ENCODE results near the gene KNOP1. TPM values are rescaled to one million over a fixed set of nuclear protein-coding genes. Genes with fewer than 3 reads are reported as not detected.

The KNOP1 gene
- total RNA-seq, 1 experiment from 2014 or later: 70.1 TPM

DNA sequence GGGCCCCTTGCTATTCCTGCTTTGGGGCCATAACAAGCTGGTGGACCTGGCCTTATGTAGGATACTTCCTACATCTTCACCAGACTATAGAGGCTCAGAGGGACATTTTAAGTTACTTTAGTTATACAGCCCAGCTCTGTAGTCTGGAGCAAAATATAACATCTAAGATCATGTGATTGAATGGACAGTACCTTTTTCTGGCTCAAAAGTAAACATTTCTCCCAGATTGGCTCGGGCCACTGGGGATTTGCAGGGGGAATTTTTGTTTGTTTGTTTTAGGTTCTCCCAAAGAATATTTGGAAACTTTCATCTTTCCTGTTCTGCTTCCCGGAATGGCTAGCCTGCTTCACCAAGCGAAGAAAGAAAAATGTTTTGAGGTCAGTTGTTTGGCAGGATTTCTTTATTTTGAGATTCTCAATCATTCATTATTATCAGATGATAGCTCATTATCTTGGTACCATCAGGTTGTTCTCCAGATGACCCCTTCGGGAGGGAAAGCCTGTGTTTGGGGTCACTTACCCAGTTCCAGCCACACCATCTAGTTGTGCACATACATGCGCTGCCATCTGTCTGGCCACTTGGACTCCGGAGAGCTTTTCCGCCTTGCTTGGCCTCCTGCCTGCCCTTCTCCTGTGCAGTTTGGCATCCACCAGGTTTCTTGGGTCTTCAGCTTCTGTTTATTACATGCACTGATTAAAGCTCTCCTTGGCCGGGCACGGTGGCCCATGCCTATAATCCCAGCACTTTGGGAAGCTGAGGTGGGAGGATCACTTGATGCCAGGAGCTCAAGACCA, 17.2 kb upstream of the KNOP1 start:
- ATAC-seq (no peak), DNase-seq (ENCODE audit: low read depth, low spot score) (no peak)
- intact Hi-C loops (cut with micrococcal nuclease; ENCODE audit: unreplicated experiment) (no loop called here), in situ Hi-C loops (cut with HindIII; ENCODE audit: low pct_unique_long_range_greater_than_20kb, low sequenced_read_pairs) (no loop called here)
- no peak overlapping the region for H3K4me3 ChIP-seq (ENCODE audit: low read depth in 2 of 2, low read length in 2 of 2)
- ChIA-PET POLR2A (no interaction called here), CTCF (interaction anchor here (0.5 kb wide), 1 partner anchor 650 kb away, joined by 12 read pairs; no protein-coding TSS in a partner anchor)
- TF ChIP-seq, protein P1, sequence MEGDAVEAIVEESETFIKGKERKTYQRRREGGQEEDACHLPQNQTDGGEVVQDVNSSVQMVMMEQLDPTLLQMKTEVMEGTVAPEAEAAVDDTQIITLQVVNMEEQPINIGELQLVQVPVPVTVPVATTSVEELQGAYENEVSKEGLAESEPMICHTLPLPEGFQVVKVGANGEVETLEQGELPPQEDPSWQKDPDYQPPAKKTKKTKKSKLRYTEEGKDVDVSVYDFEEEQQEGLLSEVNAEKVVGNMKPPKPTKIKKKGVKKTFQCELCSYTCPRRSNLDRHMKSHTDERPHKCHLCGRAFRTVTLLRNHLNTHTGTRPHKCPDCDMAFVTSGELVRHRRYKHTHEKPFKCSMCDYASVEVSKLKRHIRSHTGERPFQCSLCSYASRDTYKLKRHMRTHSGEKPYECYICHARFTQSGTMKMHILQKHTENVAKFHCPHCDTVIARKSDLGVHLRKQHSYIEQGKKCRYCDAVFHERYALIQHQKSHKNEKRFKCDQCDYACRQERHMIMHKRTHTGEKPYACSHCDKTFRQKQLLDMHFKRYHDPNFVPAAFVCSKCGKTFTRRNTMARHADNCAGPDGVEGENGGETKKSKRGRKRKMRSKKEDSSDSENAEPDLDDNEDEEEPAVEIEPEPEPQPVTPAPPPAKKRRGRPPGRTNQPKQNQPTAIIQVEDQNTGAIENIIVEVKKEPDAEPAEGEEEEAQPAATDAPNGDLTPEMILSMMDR (IDR thresholded peaks at IDR 0.05): no peak
- TF ChIP-seq POLR2AphosphoS5 (IDR thresholded peaks at IDR 0.05; ENCODE audit: low read depth, low read length) (no peak), TCF7L2 (IDR thresholded peaks at IDR 0.05; ENCODE audit: low read depth, low read length) (no peak), SIN3A (IDR thresholded peaks at IDR 0.05; ENCODE audit: borderline replicate concordance, insufficient read depth, low read depth, low read length) (no peak)
- TF ChIP-seq, protein P2, sequence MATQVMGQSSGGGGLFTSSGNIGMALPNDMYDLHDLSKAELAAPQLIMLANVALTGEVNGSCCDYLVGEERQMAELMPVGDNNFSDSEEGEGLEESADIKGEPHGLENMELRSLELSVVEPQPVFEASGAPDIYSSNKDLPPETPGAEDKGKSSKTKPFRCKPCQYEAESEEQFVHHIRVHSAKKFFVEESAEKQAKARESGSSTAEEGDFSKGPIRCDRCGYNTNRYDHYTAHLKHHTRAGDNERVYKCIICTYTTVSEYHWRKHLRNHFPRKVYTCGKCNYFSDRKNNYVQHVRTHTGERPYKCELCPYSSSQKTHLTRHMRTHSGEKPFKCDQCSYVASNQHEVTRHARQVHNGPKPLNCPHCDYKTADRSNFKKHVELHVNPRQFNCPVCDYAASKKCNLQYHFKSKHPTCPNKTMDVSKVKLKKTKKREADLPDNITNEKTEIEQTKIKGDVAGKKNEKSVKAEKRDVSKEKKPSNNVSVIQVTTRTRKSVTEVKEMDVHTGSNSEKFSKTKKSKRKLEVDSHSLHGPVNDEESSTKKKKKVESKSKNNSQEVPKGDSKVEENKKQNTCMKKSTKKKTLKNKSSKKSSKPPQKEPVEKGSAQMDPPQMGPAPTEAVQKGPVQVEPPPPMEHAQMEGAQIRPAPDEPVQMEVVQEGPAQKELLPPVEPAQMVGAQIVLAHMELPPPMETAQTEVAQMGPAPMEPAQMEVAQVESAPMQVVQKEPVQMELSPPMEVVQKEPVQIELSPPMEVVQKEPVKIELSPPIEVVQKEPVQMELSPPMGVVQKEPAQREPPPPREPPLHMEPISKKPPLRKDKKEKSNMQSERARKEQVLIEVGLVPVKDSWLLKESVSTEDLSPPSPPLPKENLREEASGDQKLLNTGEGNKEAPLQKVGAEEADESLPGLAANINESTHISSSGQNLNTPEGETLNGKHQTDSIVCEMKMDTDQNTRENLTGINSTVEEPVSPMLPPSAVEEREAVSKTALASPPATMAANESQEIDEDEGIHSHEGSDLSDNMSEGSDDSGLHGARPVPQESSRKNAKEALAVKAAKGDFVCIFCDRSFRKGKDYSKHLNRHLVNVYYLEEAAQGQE (IDR thresholded peaks at IDR 0.05; ENCODE audit: insufficient read depth in 1 of 2, low read depth in 2 of 2, low read length in 1 of 2): no peak
- no TSS peak for BruUV-seq (replicated peaks)
- H3K9me3 ChIP-seq (ENCODE audit: control insufficient read depth, insufficient read depth, low read depth, low read length): no peaks in the 10 kb centered on the region
- no peaks in the 10 kb centered on the region for H3K36me3 ChIP-seq (ENCODE audit: control insufficient read depth, insufficient read depth, low read length)
- no peaks in the 10 kb centered on the region for H3K4me1 ChIP-seq (ENCODE audit: control insufficient read depth, insufficient read depth, low read length)
- H3K27me3 ChIP-seq (ENCODE audit: control insufficient read depth, insufficient read depth, low read length): no peaks in the 10 kb centered on the region
- H3K27ac ChIP-seq (ENCODE audit: low read length): no peak overlapping the region

DNA sequence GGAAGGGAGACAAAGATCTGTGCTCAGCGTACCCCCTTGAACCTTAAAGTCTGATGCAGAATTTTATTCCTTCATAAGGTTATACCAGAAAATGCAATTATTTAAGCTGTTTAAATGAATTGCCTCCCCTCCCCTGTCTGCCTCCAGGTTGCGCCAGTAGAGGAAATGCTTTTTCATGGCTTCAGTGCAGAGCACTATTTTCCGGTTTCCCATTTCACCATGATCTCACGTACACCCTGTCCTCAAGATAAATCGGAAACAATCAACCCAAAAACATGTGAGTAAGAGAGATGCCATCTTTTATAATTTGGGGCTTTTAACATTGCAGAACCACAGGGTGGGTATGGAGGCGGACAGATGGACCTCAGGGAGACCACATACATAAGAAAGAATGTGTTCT, 15.5 kb upstream of the KNOP1 start:
- Histone ChIP-seq H3K4me1 (ENCODE audit: control insufficient read depth, insufficient read depth, low read length) (no peaks in the 10 kb centered on the region), H3K4me3 (ENCODE audit: low read depth in 2 of 2, low read length in 2 of 2) (no peak overlapping the region), H3K36me3 (ENCODE audit: control insufficient read depth, insufficient read depth, low read length) (no peaks in the 10 kb centered on the region), H3K9me3 (ENCODE audit: control insufficient read depth, insufficient read depth, low read depth, low read length) (no peaks in the 10 kb centered on the region), H3K27me3 (ENCODE audit: control insufficient read depth, insufficient read depth, low read length) (no peaks in the 10 kb centered on the region), H3K27ac (ENCODE audit: low read length) (no peak overlapping the region)
- POLR2A ChIA-PET: no interaction called here
- ATAC-seq (no peak), DNase-seq (ENCODE audit: low read depth, low spot score) (no peak)
- TF ChIP-seq, protein P1 (IDR thresholded peaks at IDR 0.05): no peak
- TF ChIP-seq, protein P2 (IDR thresholded peaks at IDR 0.05; ENCODE audit: insufficient read depth in 1 of 2, low read depth in 2 of 2, low read length in 1 of 2): no peak
- TF ChIP-seq SIN3A (IDR thresholded peaks at IDR 0.05; ENCODE audit: borderline replicate concordance, insufficient read depth, low read depth, low read length): no peak
- in situ Hi-C loops (cut with HindIII; ENCODE audit: low pct_unique_long_range_greater_than_20kb, low sequenced_read_pairs): no loop called here
- no TSS peak for BruUV-seq (replicated peaks)
- CTCF ChIA-PET: no interaction called here
- intact Hi-C loops (cut with micrococcal nuclease; ENCODE audit: unreplicated experiment): no loop called here
